Measurements from ENCODE around the gene SLC35D1. TPM values are rescaled to one million over a fixed set of nuclear protein-coding genes. Genes with fewer than 3 reads are reported as not detected.
"Not testable (repeated sequence)": the region's sequence is repeated elsewhere in the genome, so short reads cannot be mapped to it uniquely, and the experiment has no call there.

The SLC35D1 gene
- total and polyA plus RNA-seq, 10 of the 15 experiments (the other 5 are each of a cell fraction or from before 2014, with no cell fraction given), result 2.9 to 12.4 (median 8.6) TPM

DNA sequence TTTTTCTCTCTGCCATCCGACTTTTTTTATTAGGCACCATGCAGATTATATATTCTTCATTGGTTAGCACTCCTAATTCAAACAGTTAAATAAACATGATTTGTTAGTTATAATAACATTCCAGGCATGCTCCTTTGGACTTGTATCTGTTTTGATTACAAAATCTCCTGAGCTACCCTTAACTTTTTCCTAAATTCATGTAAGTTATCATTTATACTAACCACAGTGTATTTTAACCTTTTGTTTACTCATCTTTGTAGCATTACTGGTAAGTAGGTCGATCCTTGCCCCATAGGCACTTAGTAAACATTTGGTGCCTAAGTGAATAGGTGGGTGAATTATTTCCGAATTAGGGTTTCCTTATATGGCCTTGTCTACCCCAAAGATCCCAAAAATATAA lies 85.4 kb downstream of the SLC35D1 start:
- Histone ChIP-seq H3K4me1 (ENCODE audit: control insufficient read depth, insufficient read depth, low read length) (no peaks in the 10 kb centered on the region), H3K36me3 (ENCODE audit: control insufficient read depth in 2 of 2, insufficient read depth in 2 of 2, low read length in 1 of 2) (peaks cover 0 to 29% of the 10 kb centered on the region in 2 experiments; a peak in 2 of 4 replicates), H3K9me3 (replicated peaks; ENCODE audit: control insufficient read depth, insufficient read depth, low read length) (peaks cover 1% of the 10 kb centered on the region; the same call in 1 of the 3 replicates), H3K79me2 (ENCODE audit: control insufficient read depth, insufficient read depth, low read length) (no peaks in the 10 kb centered on the region), H2AFZ (ENCODE audit: control insufficient read depth, low read depth, low read length) (no peak overlapping the region), H3K4me2 (ENCODE audit: control insufficient read depth, insufficient read depth) (no peak overlapping the region), H4K20me1 (ENCODE audit: control insufficient read depth, insufficient read depth) (no peaks in the 10 kb centered on the region), H3K4me3 (no peak overlapping the region), H3K9ac (ENCODE audit: control insufficient read depth, insufficient read depth, low read length) (no peak overlapping the region), H3K27me3 (replicated peaks in 1 of 2; ENCODE audit: control insufficient read depth in 2 of 2, insufficient read depth in 2 of 2, low read length in 1 of 2) (no peaks in the 10 kb centered on the region), H3K27ac (ENCODE audit: control insufficient read depth, insufficient read depth) (no peak overlapping the region)
- in situ Hi-C loops (cut with MboI) (no loop called here), intact Hi-C loops (cut with micrococcal nuclease; ENCODE audit: unreplicated experiment) (loop anchor here (2.0 kb wide), 1 partner anchor 16 kb away; no protein-coding TSS in a partner anchor)
- ChIA-PET RAD21 (ENCODE audit: unreplicated experiment) (no interaction called here), SMC1A (ENCODE audit: uncharacterized antibody, unreplicated experiment) (no interaction called here), CTCF (no interaction called here), POLR2A (no interaction called here)
- FAIRE-seq (no peak), ATAC-seq (no peak), DNase-seq (ENCODE audit: low read depth, low spot score) (no peak)
- TF ChIP-seq CHD1 (IDR thresholded peaks at IDR 0.05; ENCODE audit: low read depth, low read length) (no peak), NR2C1 (IDR thresholded peaks at IDR 0.05) (no peak), CEBPB (IDR thresholded peaks at IDR 0.05; ENCODE audit: borderline replicate concordance in 1 of 2, low read depth in 2 of 2, low read length in 2 of 2) (no peak)
- TF ChIP-seq, protein P1, sequence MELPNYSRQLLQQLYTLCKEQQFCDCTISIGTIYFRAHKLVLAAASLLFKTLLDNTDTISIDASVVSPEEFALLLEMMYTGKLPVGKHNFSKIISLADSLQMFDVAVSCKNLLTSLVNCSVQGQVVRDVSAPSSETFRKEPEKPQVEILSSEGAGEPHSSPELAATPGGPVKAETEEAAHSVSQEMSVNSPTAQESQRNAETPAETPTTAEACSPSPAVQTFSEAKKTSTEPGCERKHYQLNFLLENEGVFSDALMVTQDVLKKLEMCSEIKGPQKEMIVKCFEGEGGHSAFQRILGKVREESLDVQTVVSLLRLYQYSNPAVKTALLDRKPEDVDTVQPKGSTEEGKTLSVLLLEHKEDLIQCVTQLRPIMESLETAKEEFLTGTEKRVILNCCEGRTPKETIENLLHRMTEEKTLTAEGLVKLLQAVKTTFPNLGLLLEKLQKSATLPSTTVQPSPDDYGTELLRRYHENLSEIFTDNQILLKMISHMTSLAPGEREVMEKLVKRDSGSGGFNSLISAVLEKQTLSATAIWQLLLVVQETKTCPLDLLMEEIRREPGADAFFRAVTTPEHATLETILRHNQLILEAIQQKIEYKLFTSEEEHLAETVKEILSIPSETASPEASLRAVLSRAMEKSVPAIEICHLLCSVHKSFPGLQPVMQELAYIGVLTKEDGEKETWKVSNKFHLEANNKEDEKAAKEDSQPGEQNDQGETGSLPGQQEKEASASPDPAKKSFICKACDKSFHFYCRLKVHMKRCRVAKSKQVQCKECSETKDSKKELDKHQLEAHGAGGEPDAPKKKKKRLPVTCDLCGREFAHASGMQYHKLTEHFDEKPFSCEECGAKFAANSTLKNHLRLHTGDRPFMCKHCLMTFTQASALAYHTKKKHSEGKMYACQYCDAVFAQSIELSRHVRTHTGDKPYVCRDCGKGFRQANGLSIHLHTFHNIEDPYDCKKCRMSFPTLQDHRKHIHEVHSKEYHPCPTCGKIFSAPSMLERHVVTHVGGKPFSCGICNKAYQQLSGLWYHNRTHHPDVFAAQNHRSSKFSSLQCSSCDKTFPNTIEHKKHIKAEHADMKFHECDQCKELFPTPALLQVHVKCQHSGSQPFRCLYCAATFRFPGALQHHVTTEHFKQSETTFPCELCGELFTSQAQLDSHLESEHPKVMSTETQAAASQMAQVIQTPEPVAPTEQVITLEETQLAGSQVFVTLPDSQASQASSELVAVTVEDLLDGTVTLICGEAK (IDR thresholded peaks at IDR 0.05; ENCODE audit: borderline replicate concordance), result no peak
- BruUV-seq (replicated peaks), result TSS peak; percentile 5
- 89% methylated on average over 3 of the region's 3 CpGs for WGBS (ENCODE audit: insufficient coverage, insufficient replicate concordance, low lambda C conversion rate, missing lambda C conversion rate)

GRCh38 chr1:66966188-66966873 lies 87.6 kb downstream of the SLC35D1 start:
- H3K4me1 ChIP-seq (ENCODE audit: control insufficient read depth, insufficient read depth, low read length); FAIRE-seq; H4K20me1 ChIP-seq (ENCODE audit: control insufficient read depth, insufficient read depth); intact Hi-C loops (cut with micrococcal nuclease; ENCODE audit: unreplicated experiment); DNase-seq (ENCODE audit: low read depth, low spot score); CTCF ChIA-PET; BruUV-seq (replicated peaks); H3K79me2 ChIP-seq (ENCODE audit: control insufficient read depth, insufficient read depth, low read length); H3K27ac ChIP-seq (ENCODE audit: control insufficient read depth, insufficient read depth); H3K9me3 ChIP-seq (replicated peaks; ENCODE audit: control insufficient read depth, insufficient read depth, low read length); H3K27me3 ChIP-seq (replicated peaks in 1 of 2; ENCODE audit: control insufficient read depth in 2 of 2, insufficient read depth in 2 of 2, low read length in 1 of 2); H3K4me3 ChIP-seq; in situ Hi-C loops (cut with MboI); H3K4me2 ChIP-seq (ENCODE audit: control insufficient read depth, insufficient read depth); POLR2A ChIA-PET; ATAC-seq; RAD21 ChIA-PET (ENCODE audit: unreplicated experiment); H2AFZ ChIP-seq (ENCODE audit: control insufficient read depth, low read depth, low read length); H3K9ac ChIP-seq (ENCODE audit: control insufficient read depth, insufficient read depth, low read length): not testable (repeated sequence)
- SMC1A ChIA-PET (ENCODE audit: uncharacterized antibody, unreplicated experiment), result interaction anchor here (1.2 kb wide), 1 partner anchor 182 kb away, joined by 3 read pairs; no protein-coding TSS in a partner anchor
- 94% methylated on average over 6 of the region's 7 CpGs for WGBS (ENCODE audit: insufficient coverage, insufficient replicate concordance, low lambda C conversion rate, missing lambda C conversion rate)
- peaks cover 2 to 43% of the 10 kb centered on the region in 2 experiments; a peak in 3 of 4 replicates for H3K36me3 ChIP-seq (ENCODE audit: control insufficient read depth in 2 of 2, insufficient read depth in 2 of 2, low read length in 1 of 2)
